Right lobe of liver (tissue), 4 donors: Measurements from ENCODE around the gene EPHB3.
"Not testable (repeated sequence)": the region's sequence is repeated elsewhere in the genome, so short reads cannot be mapped to it uniquely, and the experiment has no call there.

Experiments
- CTCF ChIP-seq, 4 donors: fragments of 200-600 bp in 3 of 4; fragments of 450-650 bp in 1 of 4; IDR thresholded peaks; one replicate each; pipeline versions ENCODE4 v1.5.1 to v1.8.0; 2016 to 2022; ENCODE audit warnings: antibody characterized with exemption in 4 of 4, mild to moderate bottlenecking in 2 of 4
- POLR2A ChIP-seq: fragments of 450-650 bp; IDR thresholded peaks from one replicate; pipeline ENCODE4 v1.6.1; 2017; ENCODE audit warnings: antibody characterized with exemption, mild to moderate bottlenecking
- donor health status: DM: no; HTN: no; CAD: no.
- donor health status: DM: no; HTN: no; CAD: no.
- donor health status: DM: no; HTN: yes; CAD: no.

DNA sequence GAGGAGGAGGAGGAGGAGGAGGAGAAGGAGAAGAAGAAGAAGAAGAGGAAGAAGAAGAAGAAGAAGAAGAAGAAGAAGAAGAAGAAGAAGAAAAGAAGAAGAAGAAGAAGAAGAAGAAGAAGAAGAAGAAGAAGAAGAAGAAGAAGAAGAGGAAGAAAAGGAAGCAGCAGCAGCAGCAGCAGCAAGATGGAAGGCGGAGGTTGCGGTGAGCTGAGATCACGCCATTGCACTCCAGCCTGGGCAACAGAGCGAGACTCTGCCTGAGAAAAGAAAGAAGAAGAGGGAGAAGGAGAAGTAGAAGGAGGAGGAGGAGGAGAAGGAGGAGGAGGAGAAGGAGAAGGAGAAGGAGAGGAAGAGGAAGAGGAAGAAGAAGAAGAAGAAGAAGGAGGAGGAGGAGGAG is 55.7 kb downstream of the EPHB3 start:
- not testable (repeated sequence) for TF ChIP-seq CTCF (IDR thresholded peaks at IDR 0.05); POLR2A
